HFFc6 (cell line): ENCODE results near the gene ITPK1. TPM values are rescaled to one million over a fixed set of nuclear protein-coding genes. Genes with fewer than 3 reads are reported as not detected.

Experiments
- DNase-seq: peaks from one replicate; pipeline ENCODE4 v3.0.0-alpha.2; 2018
- H3K27ac Mint-ChIP-seq: 2 replicates; pipeline ENCODE4 v1.8.0; 2020; ENCODE audit warnings: mild to moderate bottlenecking, mixed read lengths
- H3K27me3 Mint-ChIP-seq: 2 replicates; pipeline ENCODE4 v1.8.0; 2021; ENCODE audit warnings: mild to moderate bottlenecking, moderate library complexity, mixed read lengths; ENCODE audit not compliant: insufficient read depth
- H3K36me3 Mint-ChIP-seq: 2 replicates; pipeline ENCODE4 v1.8.0; 2021; ENCODE audit warnings: low read depth, mixed read lengths
- H3K4me1 Mint-ChIP-seq: 2 replicates; pipeline ENCODE4 v1.8.0; 2020; ENCODE audit warnings: low read depth, mixed read lengths
- H3K4me3 Mint-ChIP-seq: 2 replicates; pipeline ENCODE4 v1.8.0; 2020; ENCODE audit warnings: mild to moderate bottlenecking, moderate library complexity, mixed read lengths
- H3K9me3 Mint-ChIP-seq: 2 replicates; pipeline ENCODE4 v1.8.0; 2020; ENCODE audit warnings: mild to moderate bottlenecking, mixed read lengths
- total RNA-seq, 6 experiments: library from RNA; stranded (reverse); fragmentation: NEBNext Ultra II Directional; extraction: Animal tissue kit (Norgen Biotek cat#: 25700); gene quantifications; 2 replicates in 1 of 6; 3 replicates in 5 of 6; pipeline ENCODE4 v1.2.3, GENCODE V29; 2021
- TF ChIP-seq, protein P1 (sequence below): fragments of 200-600 bp; sonication (generic); IDR thresholded peaks from 2 replicates; pipeline ENCODE4 v1.5.0; 2021; ENCODE audit warnings: antibody characterized with exemption, mild to moderate bottlenecking

The ITPK1 gene
- total RNA-seq, 6 experiments from 2014 or later, result 27.3 to 38.1 (median 32.4) TPM

DNA sequence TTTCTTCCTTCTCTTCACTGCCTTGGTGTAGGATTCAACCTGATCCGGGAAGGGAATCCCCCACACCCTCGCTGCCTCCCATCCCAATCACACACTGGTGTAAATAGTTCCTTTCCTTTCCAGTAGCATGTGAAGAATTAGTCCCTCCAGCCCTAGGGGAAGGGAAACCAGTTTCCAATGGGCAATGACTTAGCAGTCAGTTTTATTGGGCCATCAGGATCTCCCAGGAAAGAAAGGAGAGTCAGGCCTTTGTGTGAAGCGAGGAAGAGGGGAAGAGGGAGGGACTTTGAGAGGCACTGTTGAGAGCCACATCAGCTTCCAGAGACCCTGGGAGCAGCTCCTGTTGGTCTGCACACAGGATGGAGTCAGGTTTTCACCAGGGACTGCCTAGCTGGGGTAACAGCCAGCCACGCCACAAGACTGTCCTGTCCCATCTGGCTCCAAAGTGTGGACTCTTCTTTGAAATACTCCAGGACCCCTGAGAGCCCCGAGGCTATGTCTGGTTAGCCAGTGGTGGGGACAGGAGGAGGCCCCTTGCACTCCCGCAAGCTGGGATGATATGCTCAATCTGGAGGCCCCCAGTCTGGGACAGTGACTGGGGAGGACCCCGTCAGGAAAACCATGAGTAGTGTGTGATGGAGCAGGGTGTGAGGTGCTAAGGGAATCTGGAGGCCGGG, 41.1 kb upstream of the ITPK1 start:
- no peak for DNase-seq
- H3K27me3 Mint-ChIP-seq, result peaks cover 10% of the 10 kb centered on the region; the same call in 1 of the 2 replicates
- H3K36me3 Mint-ChIP-seq, result no peaks in the 10 kb centered on the region
- H3K4me3 Mint-ChIP-seq, result no peak overlapping the region
- H3K4me1 Mint-ChIP-seq, result peaks cover under 1% of the 10 kb centered on the region; the same call in 1 of the 2 replicates
- H3K27ac Mint-ChIP-seq, result no peak overlapping the region
- H3K9me3 Mint-ChIP-seq, result no peaks in the 10 kb centered on the region
- TF ChIP-seq, protein P1, sequence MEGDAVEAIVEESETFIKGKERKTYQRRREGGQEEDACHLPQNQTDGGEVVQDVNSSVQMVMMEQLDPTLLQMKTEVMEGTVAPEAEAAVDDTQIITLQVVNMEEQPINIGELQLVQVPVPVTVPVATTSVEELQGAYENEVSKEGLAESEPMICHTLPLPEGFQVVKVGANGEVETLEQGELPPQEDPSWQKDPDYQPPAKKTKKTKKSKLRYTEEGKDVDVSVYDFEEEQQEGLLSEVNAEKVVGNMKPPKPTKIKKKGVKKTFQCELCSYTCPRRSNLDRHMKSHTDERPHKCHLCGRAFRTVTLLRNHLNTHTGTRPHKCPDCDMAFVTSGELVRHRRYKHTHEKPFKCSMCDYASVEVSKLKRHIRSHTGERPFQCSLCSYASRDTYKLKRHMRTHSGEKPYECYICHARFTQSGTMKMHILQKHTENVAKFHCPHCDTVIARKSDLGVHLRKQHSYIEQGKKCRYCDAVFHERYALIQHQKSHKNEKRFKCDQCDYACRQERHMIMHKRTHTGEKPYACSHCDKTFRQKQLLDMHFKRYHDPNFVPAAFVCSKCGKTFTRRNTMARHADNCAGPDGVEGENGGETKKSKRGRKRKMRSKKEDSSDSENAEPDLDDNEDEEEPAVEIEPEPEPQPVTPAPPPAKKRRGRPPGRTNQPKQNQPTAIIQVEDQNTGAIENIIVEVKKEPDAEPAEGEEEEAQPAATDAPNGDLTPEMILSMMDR, result no peak

DNA sequence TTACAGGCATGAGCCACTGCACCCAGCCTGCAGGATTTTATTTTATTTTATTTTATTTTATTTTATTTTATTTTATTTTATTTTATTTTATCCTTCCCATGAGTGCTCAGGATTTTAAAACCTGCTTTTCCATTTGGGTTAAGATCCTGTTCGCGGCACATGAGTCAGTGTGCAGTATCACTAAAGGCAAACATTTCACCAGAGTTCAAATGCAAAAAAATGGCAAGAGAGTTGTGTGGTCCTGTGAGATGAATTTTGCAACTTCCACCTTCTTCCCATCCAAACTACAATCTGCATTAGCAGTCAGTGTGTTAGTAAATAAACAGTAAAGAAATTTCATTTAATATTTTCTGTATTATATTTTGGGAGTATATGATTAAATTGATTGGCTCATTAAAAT, 39.9 kb upstream of the ITPK1 start:
- TF ChIP-seq, protein P1, result no peak
- no peak for DNase-seq
- Mint-ChIP-seq H3K27me3 (peaks cover 10% of the 10 kb centered on the region; the same call in 1 of the 2 replicates), H3K9me3 (no peaks in the 10 kb centered on the region), H3K4me1 (peaks cover 9% of the 10 kb centered on the region), H3K27ac (no peak overlapping the region), H3K4me3 (no peak overlapping the region), H3K36me3 (no peaks in the 10 kb centered on the region)

DNA sequence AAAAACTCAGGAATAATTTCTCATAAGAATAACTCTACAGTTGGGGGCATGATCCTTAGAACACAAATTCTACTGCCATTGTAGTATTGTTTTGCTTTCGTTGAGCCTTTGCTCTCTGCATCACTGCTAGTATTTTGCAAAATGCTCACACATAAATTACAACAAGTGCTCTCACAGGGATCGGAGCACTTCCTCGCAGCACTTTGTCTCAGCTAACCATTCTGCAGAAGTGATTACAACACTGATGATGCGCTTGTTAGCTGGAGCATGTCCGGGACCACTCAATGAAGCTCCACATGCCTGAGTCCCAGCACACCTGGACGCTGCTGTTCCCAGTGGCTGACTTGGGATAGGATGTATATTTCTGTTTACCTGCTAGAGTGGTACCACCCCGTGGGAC, 37.4 kb upstream of the ITPK1 start:
- no peak for DNase-seq
- H3K9me3 Mint-ChIP-seq, result no peaks in the 10 kb centered on the region

DNA sequence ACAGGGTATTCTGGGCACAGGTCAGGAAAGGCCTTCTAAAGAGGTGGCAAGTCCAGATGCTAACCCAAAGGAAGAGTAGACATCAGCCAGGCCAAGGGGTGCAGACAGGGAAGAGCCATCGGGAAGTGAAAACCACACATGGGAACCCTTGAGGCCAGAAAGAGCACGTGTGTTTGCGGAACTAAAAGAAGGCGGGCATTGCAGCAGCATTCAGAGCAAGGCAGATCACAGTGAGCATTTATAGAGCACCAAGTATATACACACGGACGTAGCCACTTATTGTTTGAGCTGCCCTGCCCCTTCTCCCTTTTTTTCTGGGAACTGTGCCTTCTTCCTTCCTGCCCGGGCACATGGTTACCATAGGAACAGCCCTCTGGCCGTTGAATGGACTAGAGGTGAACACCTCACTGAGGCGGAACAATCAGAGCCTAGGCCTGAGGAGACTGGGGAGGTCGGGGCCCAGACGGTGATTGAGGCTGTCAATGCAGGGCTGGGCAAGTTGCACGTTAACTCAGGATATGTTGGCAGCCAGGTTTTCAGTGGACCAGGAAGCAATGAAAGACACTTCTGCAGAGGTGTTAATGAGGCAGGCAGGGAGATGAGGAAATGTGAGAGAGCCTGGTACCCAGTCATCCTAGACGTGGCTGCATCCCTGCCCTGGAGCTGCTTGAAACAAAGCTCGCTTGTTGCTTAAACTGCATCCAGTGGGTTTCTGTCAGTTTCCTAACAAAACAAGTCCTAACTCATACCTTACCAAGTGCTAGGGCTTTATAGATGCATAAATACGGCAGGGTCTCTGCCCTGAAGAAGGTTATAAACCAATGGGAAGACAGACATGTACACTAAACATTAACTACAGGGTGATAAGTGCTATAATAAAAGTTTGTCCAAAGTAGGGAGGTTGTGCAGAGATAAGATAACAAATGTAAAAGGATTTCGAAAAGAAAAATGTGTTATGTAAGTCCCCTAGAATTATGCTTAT, 34.8 kb upstream of the ITPK1 start:
- H3K27me3 Mint-ChIP-seq, result peaks cover 14% of the 10 kb centered on the region
- H3K27ac Mint-ChIP-seq, result no peak overlapping the region
- H3K36me3 Mint-ChIP-seq, result no peaks in the 10 kb centered on the region
- TF ChIP-seq, protein P1, result no peak
- peaks cover 18% of the 10 kb centered on the region for H3K4me1 Mint-ChIP-seq
- DNase-seq, result no peak
- no peak overlapping the region for H3K4me3 Mint-ChIP-seq
- no peaks in the 10 kb centered on the region for H3K9me3 Mint-ChIP-seq

More for the DNA sequence above, 37.4 kb upstream of the ITPK1 start:
- TF ChIP-seq, protein P1, result no peak
- peaks cover 10% of the 10 kb centered on the region for H3K27me3 Mint-ChIP-seq
- H3K4me3 Mint-ChIP-seq, result no peak overlapping the region
- no peaks in the 10 kb centered on the region for H3K36me3 Mint-ChIP-seq
- H3K27ac Mint-ChIP-seq, result no peak overlapping the region
- peaks cover 18% of the 10 kb centered on the region for H3K4me1 Mint-ChIP-seq

DNA sequence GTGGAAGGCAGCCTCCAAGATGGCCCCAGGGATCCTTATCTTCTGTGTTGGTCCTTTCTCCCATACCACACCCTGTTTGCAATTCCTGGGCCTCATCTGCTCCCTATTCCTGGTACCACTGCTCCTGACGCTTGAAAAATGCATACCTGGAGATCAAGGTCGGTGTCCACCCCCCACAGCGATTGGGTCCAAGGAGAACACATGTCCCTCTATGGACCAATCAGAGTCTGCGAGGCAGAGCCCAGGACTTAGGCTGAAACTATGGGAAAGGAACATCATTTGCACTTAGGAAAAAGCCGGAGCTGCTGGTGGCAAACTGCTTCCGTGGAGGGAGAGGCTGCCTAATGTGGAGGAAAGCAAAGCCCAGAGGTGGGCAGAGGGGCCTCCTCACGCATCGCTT, 33.3 kb upstream of the ITPK1 start:
- H3K4me1 Mint-ChIP-seq, result peaks cover 18% of the 10 kb centered on the region
- no peaks in the 10 kb centered on the region for H3K9me3 Mint-ChIP-seq
- DNase-seq, result no peak
- H3K36me3 Mint-ChIP-seq, result no peaks in the 10 kb centered on the region
- H3K4me3 Mint-ChIP-seq, result no peak overlapping the region
- H3K27ac Mint-ChIP-seq, result no peak overlapping the region
- peaks cover 10% of the 10 kb centered on the region for H3K27me3 Mint-ChIP-seq
- TF ChIP-seq, protein P1, result no peak
